GM19023 (cell line): ENCODE results near the gene SLC47A1.

ENCODE experiments used
- ATAC-seq: cut with Tn5 transposase; IDR thresholded peaks from one replicate; pipeline ENCODE4 v1.9.1; 2021; ENCODE audit warnings: mild to moderate bottlenecking, moderate library complexity; ENCODE audit not compliant: unreplicated experiment

Gene SLC47A1

DNA sequence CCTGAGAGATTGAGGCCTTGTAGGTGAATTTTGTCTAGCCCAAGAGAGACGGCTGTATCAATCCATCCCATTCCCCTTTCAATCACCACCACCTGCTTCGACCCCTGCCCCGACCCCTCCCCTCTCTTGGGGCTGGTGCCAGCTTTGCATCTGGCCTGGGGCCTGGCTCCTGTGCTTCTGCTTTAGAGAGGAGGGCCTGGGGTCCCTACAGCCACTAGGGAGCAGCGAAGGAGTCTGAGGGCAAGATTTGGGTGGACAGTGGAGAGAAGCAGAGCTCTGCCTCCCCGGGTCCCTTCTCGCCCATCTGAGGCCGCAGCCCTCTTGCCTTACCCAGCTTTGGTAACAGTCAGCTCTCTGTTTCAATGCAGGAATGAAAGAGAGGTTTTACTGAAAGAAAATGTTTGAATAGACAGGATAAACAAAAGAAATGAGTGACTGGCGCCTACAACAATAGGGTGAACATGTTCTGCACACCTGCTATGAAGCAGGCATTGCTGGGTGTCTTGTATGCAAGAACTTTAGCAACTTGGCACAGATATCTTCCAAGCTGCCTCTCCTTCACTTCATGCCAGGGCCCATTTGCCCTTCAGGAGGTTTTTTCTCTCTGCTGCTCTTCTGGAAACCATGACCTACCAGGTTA, 57.4 kb downstream of the SLC47A1 start:
- ATAC-seq: no peak

DNA sequence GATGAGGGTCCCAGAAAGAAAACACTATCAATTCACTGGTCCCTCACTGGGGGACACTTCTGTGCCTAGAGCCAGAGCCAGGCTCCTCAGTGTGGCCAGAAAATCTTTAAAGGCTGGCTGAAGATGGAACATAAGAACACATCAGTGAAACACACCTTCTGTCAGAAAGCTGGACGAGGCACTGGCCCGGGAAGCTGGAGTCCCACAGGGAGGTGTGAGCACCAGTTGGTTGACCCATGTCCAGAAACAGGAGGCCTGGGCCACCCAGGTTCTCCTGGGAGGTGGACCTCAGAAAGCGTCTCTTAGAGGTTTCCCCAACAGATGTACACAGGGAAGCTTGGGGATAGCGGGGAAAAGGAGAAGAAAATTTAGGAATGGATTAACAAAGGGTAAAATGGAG, 58.7 kb downstream of the SLC47A1 start:
- ATAC-seq: no peak

DNA sequence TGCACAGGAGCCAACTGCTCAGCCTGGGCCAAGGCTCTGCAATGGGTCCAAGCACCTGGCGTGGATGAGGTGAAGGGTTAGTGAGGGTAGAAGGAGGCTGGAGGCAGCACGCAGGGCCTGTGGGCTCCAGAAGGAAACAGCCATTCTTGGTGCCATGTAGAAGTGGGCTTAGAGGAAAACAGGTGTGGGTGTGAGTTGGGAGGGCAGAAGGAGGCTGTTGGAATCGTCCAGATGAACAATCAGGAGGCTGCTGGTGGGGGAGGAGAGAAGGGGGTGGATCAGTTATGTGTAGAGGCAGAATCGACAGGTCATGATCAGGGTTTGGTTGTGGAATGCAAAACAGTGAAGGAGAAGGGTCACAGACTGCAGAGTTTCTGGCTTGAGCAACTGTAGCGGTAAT, 63.2 kb downstream of the SLC47A1 start:
- ATAC-seq: no peak

DNA sequence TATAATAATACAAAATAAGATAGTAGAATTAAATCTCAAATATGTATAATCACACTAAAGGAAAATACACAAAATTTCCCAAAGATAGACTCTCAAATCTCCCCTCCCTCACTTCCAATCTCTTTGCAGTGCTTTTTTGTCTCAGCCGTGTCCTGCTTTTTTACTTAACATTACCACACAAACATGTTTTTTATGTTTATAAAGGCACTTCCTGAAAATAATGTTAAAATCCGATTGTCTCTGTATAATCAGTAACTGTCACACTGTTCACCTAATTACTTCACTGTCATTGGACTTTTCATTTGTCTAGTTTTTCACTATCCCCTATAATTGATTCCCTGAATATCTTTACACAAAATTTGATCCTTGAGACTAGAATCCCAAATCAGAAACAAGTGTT, 76.7 kb downstream of the SLC47A1 start:
- ATAC-seq: no peak

DNA sequence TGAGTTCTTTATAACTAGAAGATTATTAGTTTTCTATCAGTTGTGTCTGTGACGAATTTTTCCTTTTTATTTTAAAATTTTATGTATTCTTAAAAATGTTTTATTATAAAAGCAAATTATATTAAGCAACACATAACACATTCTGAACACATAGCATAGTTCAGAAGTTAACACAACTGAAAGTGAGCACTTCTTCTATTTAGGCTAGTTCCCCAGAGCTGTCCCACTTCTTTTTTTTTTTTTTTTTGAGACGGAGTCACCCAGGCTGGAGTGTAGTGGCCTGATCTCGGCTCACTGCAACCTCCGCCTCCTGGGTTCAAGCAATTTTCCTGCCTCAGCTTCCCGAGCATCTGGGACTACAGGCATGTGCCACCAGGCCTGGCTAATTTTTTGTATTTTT, 77.2 kb downstream of the SLC47A1 start:
- ATAC-seq: no peak

DNA sequence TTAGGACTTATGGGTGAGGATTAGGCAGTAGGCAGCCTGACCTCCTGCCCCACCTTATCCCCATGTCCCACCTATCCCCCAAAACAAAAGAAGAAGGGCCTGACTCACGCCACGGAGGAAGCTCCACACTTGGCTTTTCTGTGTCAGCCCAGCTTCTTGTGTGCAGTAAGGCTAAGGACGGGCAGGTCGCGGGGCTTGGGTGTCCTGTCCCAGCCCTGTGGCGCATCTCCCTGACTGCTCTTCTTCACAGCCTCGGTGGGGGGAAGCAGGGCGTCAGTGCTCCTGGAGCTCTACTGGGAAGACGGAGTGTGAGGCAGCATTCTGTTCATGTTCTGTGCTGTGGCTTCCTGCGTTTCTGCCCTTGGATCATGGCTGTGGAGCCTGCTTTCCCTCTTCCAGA, 80.3 kb downstream of the SLC47A1 start:
- ATAC-seq: no peak

DNA sequence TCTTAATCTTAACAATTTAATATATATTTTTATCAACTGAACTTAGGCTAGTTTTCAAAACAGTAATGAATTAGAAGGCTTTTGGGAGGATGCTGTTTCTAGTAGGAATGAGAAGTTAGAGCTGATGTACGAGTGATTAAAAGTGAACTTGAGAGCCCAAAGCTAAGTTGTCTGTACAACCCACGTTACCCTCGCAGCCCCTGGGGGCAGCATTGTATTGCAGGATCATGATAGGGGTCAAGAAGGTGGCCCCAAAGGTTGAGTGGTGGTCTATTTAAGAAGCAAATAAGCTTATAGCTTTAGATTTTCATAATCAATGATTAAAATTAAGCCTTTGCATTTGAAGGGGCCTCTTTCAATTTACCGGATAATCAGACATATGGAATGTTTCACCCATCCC, 81.2 kb downstream of the SLC47A1 start:
- no peak for ATAC-seq

DNA sequence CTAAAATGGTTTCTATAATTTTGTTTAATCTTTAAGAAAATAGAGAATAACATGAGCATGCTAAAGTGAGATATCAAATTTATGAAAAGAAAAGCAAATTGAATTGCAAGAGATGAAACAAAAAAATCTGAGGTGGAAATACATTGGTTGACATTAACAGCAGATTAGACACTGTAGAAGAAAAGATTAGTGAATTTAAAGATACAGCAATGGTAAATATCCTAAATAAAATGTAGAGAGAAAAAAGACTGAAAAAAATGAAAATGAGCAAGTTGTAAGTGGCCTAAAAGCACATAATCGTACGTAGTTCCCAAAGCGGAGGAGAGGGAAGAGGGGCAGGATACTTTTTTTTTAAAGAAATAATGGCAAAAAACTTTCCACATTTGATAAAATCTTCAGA, 84.4 kb downstream of the SLC47A1 start:
- ATAC-seq: no peak

DNA sequence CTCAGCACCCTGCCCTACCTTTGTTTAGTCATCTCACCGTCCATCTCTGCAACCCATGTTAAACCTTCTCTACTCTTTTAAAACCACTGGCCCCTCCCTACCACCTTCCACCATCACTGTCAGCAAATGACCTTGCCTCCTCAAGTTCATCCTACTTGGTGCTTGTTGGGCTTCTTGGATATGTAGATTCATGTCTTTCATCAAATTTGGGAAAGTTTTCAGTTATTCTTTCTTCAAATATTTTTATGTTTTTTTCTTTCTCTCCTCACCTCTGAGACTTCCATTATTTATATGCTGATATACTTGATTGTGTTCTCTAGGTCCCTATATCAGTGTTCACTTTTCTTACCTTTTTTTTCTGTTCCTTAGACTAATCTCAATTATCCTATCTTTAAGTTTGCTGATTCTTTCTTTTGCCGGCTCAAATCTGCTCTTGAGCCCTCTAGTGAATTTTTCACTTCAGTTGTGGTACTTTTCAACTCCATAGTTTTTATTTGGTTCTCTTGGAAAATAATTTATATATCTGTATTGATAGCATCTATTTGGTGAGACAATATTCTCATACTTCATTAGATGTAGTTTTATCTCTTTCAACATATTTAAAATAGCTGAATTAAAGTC, 86.2 kb downstream of the SLC47A1 start:
- ATAC-seq: no peak

DNA sequence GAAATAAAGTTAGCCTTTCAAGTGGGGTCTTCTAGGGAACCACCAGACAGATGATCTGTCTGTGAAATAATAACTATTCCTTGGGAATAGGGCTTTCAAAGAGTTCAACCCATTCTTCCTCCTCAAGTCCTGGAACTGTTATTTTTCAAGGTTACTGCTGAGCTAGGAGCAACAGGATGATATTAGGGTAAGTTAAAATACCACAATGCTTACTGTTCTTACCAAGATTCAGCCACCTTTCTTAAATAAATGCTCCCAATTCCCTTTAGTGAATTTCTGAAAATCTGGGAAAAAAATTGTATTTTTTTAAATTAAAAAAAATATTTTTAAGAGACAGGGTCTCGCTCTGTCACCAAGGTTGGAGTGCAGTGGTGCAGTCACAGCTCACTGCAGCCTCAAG, 88.0 kb downstream of the SLC47A1 start:
- ATAC-seq: no peak

DNA sequence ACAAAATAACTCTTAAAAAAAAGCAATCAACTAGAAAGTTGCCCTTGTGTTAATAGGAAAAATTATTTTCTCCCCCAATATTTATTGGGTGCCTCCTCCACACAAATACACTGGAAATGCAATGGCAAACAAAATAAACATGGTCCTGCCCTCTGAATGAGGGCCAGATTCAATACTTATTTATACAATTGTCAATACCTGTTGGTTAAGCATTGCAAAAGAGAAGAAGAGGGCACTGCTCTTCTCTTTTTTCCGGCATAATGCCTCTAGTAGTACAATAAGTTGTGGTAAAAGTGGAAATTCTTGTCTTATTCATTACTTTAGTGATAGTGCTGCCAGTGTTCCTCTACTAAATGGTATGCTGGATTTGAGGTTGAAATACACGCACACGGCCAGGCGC, 92.4 kb downstream of the SLC47A1 start:
- no peak for ATAC-seq
